Neural cell (in vitro differentiated cells): ENCODE results near the gene TBC1D14. TPM values are rescaled to one million over a fixed set of nuclear protein-coding genes. Genes with fewer than 3 reads are reported as not detected.

Experiments
- H2AFZ ChIP-seq: fragments of 200-600, 300-800 bp; sonication (generic), shearing (Covaris generic); 2 replicates; pipeline ENCODE4 v1.6.0; 2014; ENCODE audit warnings: low read depth, mild to moderate bottlenecking, antibody characterized with exemption, low read length, moderate library complexity
- H3F3A ChIP-seq: fragments of 200-600 bp; shearing (Covaris generic); 2 replicates; pipeline ENCODE4 v1.6.1; 2016; ENCODE audit warnings: mild to moderate bottlenecking, moderate library complexity, mixed read lengths, antibody characterized with exemption, low read length; ENCODE audit not compliant: insufficient read depth, poor library complexity, severe bottlenecking
- H3K27ac ChIP-seq: fragments of 200-600, 300-800 bp; sonication (generic), shearing (Covaris generic); 2 replicates; pipeline ENCODE4 v1.5.1; 2014; ENCODE audit warnings: mild to moderate bottlenecking, low read length, moderate library complexity
- H3K27me3 ChIP-seq: fragments of 300-800, 200-600 bp; sonication (generic), shearing (Covaris generic); 2 replicates; pipeline ENCODE4 v1.6.0; 2014; ENCODE audit warnings: mild to moderate bottlenecking, low read depth, low read length, moderate library complexity; ENCODE audit not compliant: insufficient read depth
- H3K36me3 ChIP-seq: fragments of 300-800, 200-600 bp; sonication (generic), shearing (Covaris generic); 2 replicates; pipeline ENCODE4 v1.5.1; 2014; ENCODE audit warnings: mild to moderate bottlenecking, antibody characterized with exemption, low read length, moderate library complexity; ENCODE audit not compliant: insufficient read depth
- H3K4me2 ChIP-seq: fragments of 300-800, 200-600 bp; sonication (generic), shearing (Covaris generic); 2 replicates; pipeline ENCODE4 v1.6.0; 2014; ENCODE audit warnings: mild to moderate bottlenecking, low read length
- H3K4me3 ChIP-seq: fragments of 300-800, 200-600 bp; sonication (generic), shearing (Covaris generic); 2 replicates; pipeline ENCODE4 v1.5.1; 2014; ENCODE audit warnings: mild to moderate bottlenecking, low read length, moderate library complexity
- H3K79me2 ChIP-seq: fragments of 200-600 bp; shearing (Covaris generic); replicated peaks from 2 replicates; pipeline ENCODE4 v1.6.0; 2014; ENCODE audit warnings: mild to moderate bottlenecking, low read length, moderate library complexity; ENCODE audit not compliant: insufficient read depth
- H3K9ac ChIP-seq: fragments of 300-800, 200-600 bp; sonication (generic), shearing (Covaris generic); 2 replicates; pipeline ENCODE4 v1.6.1; 2016; ENCODE audit warnings: mild to moderate bottlenecking, low read length, mixed read lengths
- H3K9me2 ChIP-seq: fragments of 200-600 bp; shearing (Covaris generic); 2 replicates; pipeline ENCODE4 v1.6.1; 2016; ENCODE audit warnings: mild to moderate bottlenecking, low read length, mixed read lengths; ENCODE audit not compliant: insufficient read depth
- H3K9me3 ChIP-seq: fragments of 200-600, 300-800 bp; sonication (generic), shearing (Covaris generic); 2 replicates; pipeline ENCODE4 v1.6.1; 2016; ENCODE audit warnings: mild to moderate bottlenecking, mixed run types, low read length, moderate library complexity, mixed read lengths
- H4K20me1 ChIP-seq: fragments of 200-600 bp; shearing (Covaris generic); 2 replicates; pipeline ENCODE4 v1.6.1; 2016; ENCODE audit warnings: mild to moderate bottlenecking, mixed run types; ENCODE audit not compliant: insufficient read depth
- EP300 ChIP-seq: fragments of 450-650 bp; conservative IDR thresholded peaks from 2 replicates; pipeline ENCODE4 v1.6.1; 2014; ENCODE audit warnings: antibody characterized with exemption, mild to moderate bottlenecking, moderate library complexity; ENCODE audit not compliant: poor library complexity, severe bottlenecking
- EZH2 ChIP-seq: fragments of 200-600, 300-800 bp; shearing (Covaris generic), sonication (generic); IDR thresholded peaks from 2 replicates; pipeline ENCODE4 v1.6.1; 2014; ENCODE audit warnings: antibody characterized with exemption, low read length, borderline replicate concordance, mild to moderate bottlenecking; ENCODE audit not compliant: insufficient read depth, poor library complexity, severe bottlenecking
- MXI1 ChIP-seq: fragments of 450-650 bp; conservative IDR thresholded peaks from 2 replicates; pipeline ENCODE4 v1.6.1; 2014; ENCODE audit warnings: antibody characterized with exemption, mild to moderate bottlenecking; ENCODE audit not compliant: poor library complexity, severe bottlenecking
- POLR2AphosphoS5 ChIP-seq: IDR thresholded peaks from 2 replicates; pipeline ENCODE4 v1.6.1; 2012
- RAD21 ChIP-seq: fragments of 450-650 bp; conservative IDR thresholded peaks from 2 replicates; pipeline ENCODE4 v1.6.1; 2014; ENCODE audit warnings: antibody characterized with exemption, mild to moderate bottlenecking, moderate library complexity
- SMC3 ChIP-seq: fragments of 450-650 bp; conservative IDR thresholded peaks from 2 replicates; pipeline ENCODE4 v1.6.1; 2014; ENCODE audit warnings: antibody characterized with exemption, mild to moderate bottlenecking, moderate library complexity; ENCODE audit not compliant: poor library complexity
- TAF1 ChIP-seq: IDR thresholded peaks from 2 replicates; pipeline ENCODE4 v1.6.1; 2012; ENCODE audit warnings: low read depth
- polyA plus RNA-seq: library from polyadenylated mRNA; depleted of rRNA; stranded (reverse); fragments of >200 nt; gene quantifications from 2 replicates; pipeline ENCODE4 v1.2.3, GENCODE V29; 2014
- TF ChIP-seq, protein P1 (sequence below): fragments of 450-650 bp; IDR thresholded peaks from 2 replicates; pipeline ENCODE4 v1.5.1; 2014; ENCODE audit warnings: antibody characterized with exemption, mild to moderate bottlenecking, moderate library complexity; ENCODE audit not compliant: poor library complexity, severe bottlenecking
- TF ChIP-seq, protein P2 (sequence below): IDR thresholded peaks from 2 replicates; pipeline ENCODE4 v1.6.1; 2012; ENCODE audit warnings: borderline replicate concordance

TBC1D14 gene
- polyA plus RNA-seq, 1 donor from 2014 or later: 125 TPM

- Histone ChIP-seq H3K9ac (peak overlapping the region; percentile 70), H2AFZ (peak overlapping the region; percentile 15)
- no peak for TF ChIP-seq MXI1
- no peak for TF ChIP-seq EP300
- TF ChIP-seq, protein P1, sequence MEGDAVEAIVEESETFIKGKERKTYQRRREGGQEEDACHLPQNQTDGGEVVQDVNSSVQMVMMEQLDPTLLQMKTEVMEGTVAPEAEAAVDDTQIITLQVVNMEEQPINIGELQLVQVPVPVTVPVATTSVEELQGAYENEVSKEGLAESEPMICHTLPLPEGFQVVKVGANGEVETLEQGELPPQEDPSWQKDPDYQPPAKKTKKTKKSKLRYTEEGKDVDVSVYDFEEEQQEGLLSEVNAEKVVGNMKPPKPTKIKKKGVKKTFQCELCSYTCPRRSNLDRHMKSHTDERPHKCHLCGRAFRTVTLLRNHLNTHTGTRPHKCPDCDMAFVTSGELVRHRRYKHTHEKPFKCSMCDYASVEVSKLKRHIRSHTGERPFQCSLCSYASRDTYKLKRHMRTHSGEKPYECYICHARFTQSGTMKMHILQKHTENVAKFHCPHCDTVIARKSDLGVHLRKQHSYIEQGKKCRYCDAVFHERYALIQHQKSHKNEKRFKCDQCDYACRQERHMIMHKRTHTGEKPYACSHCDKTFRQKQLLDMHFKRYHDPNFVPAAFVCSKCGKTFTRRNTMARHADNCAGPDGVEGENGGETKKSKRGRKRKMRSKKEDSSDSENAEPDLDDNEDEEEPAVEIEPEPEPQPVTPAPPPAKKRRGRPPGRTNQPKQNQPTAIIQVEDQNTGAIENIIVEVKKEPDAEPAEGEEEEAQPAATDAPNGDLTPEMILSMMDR: peak; percentile 52
- peak; percentile 48 for TF ChIP-seq TAF1
- peak; percentile 25 for TF ChIP-seq RAD21
- TF ChIP-seq, protein P2, sequence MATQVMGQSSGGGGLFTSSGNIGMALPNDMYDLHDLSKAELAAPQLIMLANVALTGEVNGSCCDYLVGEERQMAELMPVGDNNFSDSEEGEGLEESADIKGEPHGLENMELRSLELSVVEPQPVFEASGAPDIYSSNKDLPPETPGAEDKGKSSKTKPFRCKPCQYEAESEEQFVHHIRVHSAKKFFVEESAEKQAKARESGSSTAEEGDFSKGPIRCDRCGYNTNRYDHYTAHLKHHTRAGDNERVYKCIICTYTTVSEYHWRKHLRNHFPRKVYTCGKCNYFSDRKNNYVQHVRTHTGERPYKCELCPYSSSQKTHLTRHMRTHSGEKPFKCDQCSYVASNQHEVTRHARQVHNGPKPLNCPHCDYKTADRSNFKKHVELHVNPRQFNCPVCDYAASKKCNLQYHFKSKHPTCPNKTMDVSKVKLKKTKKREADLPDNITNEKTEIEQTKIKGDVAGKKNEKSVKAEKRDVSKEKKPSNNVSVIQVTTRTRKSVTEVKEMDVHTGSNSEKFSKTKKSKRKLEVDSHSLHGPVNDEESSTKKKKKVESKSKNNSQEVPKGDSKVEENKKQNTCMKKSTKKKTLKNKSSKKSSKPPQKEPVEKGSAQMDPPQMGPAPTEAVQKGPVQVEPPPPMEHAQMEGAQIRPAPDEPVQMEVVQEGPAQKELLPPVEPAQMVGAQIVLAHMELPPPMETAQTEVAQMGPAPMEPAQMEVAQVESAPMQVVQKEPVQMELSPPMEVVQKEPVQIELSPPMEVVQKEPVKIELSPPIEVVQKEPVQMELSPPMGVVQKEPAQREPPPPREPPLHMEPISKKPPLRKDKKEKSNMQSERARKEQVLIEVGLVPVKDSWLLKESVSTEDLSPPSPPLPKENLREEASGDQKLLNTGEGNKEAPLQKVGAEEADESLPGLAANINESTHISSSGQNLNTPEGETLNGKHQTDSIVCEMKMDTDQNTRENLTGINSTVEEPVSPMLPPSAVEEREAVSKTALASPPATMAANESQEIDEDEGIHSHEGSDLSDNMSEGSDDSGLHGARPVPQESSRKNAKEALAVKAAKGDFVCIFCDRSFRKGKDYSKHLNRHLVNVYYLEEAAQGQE: no peak
- TF ChIP-seq POLR2AphosphoS5: no peak
- TF ChIP-seq EZH2: no peak
- TF ChIP-seq SMC3: no peak
Measured at GRCh38 chr4:7068279-7068842, 158.7 kb downstream of the TBC1D14 start.

DNA sequence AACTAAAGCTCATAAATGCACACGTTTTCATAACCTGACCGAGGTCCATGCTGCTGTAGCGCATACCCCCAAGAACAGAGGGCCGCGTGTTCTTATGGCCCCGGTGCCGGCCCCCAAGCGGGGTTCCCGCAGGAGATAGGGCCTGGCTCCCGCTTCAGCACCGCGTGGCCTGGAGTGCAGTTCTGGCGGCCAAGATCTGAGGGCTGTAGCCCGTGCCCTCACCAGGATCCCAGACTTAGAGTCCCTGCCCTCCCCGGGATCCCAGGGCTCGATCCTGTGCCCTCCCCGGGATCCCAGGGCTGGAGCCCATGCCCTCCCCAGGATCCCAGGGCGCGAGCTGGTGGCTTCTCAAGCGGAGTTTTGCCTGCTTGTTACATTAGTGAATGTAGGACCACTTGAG is 159.3 kb downstream of the TBC1D14 start:
- H2AFZ ChIP-seq: no peak overlapping the region
- H3K79me2 ChIP-seq: peaks cover 12% of the 10 kb centered on the region
- peak overlapping the region; percentile 70 for H3K9ac ChIP-seq
- peaks cover 2% of the 10 kb centered on the region for H3K36me3 ChIP-seq
- H4K20me1 ChIP-seq: no peaks in the 10 kb centered on the region
- H3K9me3 ChIP-seq: no peaks in the 10 kb centered on the region
- peak overlapping the region; percentile 98 for H3K4me3 ChIP-seq
- peak overlapping the region; percentile 62 for H3K27ac ChIP-seq
- no peaks in the 10 kb centered on the region for H3K9me2 ChIP-seq
- peak overlapping the region; percentile 68 for H3K4me2 ChIP-seq
- no peaks in the 10 kb centered on the region for H3K27me3 ChIP-seq
- no peaks in the 10 kb centered on the region for H3F3A ChIP-seq
- TF ChIP-seq EZH2 (no peak), EP300 (no peak), SMC3 (no peak), POLR2AphosphoS5 (no peak), TAF1 (no peak), RAD21 (no peak), MXI1 (no peak)
- TF ChIP-seq, protein P2: no peak
- TF ChIP-seq, protein P1: no peak

More at GRCh38 chr4:7068279-7068842, 158.7 kb downstream of the TBC1D14 start:
- Histone ChIP-seq H4K20me1 (no peaks in the 10 kb centered on the region), H3F3A (no peaks in the 10 kb centered on the region), H3K27ac (peak overlapping the region; percentile 62), H3K4me2 (peak overlapping the region; percentile 68), H3K9me2 (no peaks in the 10 kb centered on the region), H3K4me3 (peak overlapping the region; percentile 98), H3K79me2 (peaks cover 12% of the 10 kb centered on the region), H3K27me3 (no peaks in the 10 kb centered on the region), H3K36me3 (peaks cover 6% of the 10 kb centered on the region), H3K9me3 (no peaks in the 10 kb centered on the region)
